KG1 (cell line): ENCODE data around the gene RSPO1.
"Not testable (repeated sequence)": the region's sequence is repeated elsewhere in the genome, so short reads cannot be mapped to it uniquely, and the experiment has no call there.

ENCODE experiments used
- DNase-seq: peaks from one replicate; lab custom pipeline; 2025; lab: John Stamatoyannopoulos, UW

The RSPO1 gene

DNA sequence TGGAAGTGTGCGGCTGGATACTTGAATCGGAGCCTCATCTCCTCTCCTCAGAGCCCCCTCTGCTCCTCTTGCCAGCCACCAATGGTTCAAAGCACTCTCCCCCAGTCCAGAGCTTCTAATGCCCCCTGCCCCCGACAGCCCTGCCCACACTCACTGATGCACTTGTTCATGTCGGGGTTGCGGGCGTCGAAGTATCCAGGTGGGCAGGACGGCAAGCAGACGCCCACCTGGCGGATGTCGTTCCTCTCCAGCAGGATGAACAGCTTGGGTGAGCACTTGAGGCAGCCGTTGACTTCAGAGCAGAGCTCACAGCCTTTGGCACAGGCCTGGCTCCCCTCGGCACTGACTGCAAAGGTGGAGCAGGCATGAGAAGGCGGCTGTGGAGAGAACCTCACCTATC is 18.4 kb downstream of the RSPO1 start:
- no peak for DNase-seq

DNA sequence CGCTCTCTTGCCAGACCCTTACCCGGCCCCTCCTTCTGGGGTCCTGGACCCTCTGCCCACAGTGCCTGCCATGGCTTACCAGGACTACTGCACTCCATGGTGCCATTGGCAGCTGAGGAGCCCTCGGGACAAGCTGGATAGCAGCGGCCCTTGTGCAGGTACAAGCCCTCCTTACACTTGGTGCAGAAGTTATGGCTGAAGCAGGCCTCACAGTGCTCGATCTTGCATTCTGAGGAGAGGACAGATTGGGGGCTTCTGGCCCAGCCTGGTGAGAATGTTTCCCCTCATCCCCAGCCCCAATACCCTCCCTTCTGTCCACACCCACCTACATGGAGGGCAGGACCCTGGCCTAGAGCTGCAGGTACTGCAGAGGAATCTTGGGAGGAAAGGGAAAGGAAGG is 20.6 kb downstream of the RSPO1 start:
- DNase-seq: no peak

DNA sequence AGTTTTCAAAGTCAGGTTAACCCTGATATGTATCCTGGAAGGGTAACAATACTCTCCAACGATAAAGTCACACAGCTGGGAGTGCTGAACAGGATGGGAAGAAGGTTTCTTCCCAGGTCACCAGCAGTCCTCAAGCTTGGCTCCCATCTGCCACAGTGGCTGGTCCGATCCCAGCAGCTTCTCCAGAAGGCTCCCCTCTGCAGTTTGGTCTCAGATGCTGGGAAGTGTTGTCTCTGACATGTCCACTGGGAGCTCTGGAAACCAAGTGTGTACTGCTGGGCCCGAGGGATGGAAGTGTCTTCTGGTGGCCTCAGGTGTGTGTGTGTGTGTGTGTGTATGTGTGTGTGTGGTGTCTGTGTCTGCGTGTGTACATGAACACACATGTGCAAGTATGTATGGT is 22.5 kb downstream of the RSPO1 start:
- DNase-seq: no peak

DNA sequence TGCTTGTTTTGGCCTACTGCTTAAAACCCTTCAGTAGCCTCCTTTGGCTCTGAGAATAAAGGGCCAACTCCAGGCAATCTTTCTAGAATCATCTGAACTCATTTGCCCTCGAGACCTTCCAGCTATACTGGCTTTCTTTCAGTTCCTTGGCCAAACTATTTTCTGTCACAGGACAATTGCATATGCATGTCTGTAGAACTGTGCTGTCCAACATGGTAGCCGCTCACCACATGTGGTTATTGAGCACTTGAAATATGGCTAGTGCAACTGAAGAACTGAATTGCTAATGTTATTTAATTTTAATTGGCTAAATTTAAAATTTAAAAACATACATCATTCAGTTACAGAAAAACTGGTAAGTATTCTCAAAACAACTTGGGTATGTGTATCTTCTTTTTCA is 24.7 kb downstream of the RSPO1 start:
- DNase-seq: no peak

DNA sequence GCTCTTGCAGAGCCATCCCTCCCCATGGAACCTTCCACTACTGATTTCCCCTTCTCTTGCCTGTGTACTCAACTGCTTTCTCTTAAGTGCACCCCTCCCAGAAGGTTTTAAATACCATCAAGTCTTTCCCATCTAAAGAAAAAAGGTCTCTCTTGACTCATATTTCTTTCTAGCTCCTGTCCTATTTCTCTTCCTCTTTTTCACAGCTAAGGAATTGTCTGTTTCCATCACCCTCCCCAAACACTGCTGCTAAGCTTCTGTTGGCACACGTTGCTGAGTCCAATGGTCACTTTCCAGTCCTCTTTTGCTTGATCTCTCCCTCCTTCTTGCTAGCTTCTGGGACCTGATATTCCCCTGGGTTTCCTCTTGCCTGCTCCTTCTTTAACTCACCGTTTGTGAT is 25.7 kb downstream of the RSPO1 start:
- DNase-seq: no peak

DNA sequence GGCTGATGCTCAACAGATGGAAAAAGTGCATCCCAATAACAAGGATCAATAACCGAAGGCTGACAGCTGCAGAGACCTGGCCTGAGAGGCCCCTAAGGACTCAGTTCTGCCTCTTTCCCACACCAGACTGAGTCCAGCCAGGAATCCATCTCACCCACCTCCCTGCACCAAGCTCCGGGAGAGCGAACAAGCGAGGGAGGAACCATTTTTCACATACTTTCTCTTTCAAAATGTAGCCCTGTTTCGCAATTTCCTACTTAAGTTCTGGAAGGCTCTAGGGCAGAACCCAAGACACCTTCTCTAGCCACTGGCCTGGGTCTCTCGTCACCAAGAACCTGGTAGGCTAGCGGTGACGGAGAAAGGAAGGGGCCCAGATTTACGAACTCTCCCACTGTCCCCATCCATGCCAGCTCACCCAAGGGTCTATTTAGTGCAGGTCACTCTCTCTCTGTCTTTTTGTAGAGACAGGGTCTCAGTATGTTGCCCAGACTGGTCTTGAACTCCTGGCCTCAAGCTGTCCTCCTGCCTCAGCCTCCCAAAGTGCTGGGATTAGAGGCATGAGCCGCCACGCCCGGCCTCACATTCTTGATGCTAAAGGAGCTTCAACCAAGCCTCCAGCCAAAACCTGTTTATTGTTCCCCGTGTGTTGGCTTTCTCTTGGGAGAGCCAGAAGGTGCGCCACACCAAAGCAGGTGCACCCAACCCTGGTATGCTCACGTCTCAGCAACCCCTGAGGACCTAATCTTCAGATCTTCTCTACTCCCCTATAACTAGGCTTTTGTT is 28.0 kb downstream of the RSPO1 start:
- DNase-seq: no peak

DNA sequence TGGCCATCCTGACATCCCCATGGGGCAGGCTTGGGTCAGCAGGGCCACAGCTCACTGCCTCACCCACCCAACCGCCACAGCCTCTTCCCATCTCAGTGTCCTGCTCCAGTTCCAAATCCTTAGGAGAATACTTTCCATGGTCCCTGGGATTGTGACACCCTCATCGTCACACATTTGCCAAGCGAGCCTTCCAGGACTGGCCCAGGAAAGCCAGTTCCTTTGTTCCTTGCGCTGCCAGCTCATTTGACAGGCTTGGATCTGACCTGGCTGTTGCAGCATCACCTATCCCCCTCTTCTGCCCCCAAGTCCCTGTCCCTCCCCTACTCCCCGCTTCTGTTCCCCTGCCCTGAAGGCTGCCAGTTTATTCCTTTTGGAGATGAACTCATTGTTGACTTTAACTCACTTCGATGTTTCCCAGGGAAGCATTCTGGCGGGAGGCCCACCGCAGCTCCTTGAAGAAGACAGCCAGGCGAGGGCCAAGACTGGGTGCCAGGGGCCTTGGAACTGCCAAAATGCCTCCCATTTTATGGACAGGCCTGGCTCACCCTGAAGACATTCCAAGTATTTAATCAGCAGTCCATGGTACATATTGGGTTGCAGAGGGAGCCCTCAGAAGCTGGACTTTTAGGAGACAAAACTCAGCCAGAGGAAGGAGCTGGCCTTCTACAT is 28.8 kb downstream of the RSPO1 start:
- DNase-seq: no peak

DNA sequence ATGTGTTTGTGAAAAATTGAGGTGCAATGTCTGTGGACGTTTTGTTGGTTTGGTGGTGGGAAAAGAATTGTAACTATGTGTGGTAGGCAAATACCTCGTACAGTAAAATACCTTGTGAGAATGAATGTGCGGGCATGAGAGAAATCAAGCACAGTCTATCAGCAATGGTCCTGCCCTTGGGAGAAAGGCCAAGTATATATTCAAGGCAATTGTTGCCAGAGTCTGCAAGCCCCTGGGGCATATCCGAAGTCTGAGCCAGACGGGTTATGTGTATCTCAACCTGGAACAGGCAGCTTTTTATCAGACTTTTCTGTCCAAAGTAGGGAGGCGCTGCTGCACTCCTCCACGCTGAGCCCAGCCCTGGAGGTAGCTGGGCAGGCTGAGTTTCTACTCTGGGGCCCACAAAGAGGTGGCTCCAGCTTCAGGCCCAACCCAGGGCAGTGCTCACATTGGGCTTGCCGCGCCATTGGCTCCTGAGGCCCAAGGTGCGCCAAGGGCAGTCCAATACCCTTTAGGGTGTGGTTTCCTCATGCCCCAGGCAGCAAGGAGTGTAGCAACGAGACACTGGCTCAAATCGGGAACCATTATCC is 29.5 kb downstream of the RSPO1 start:
- DNase-seq: no peak

DNA sequence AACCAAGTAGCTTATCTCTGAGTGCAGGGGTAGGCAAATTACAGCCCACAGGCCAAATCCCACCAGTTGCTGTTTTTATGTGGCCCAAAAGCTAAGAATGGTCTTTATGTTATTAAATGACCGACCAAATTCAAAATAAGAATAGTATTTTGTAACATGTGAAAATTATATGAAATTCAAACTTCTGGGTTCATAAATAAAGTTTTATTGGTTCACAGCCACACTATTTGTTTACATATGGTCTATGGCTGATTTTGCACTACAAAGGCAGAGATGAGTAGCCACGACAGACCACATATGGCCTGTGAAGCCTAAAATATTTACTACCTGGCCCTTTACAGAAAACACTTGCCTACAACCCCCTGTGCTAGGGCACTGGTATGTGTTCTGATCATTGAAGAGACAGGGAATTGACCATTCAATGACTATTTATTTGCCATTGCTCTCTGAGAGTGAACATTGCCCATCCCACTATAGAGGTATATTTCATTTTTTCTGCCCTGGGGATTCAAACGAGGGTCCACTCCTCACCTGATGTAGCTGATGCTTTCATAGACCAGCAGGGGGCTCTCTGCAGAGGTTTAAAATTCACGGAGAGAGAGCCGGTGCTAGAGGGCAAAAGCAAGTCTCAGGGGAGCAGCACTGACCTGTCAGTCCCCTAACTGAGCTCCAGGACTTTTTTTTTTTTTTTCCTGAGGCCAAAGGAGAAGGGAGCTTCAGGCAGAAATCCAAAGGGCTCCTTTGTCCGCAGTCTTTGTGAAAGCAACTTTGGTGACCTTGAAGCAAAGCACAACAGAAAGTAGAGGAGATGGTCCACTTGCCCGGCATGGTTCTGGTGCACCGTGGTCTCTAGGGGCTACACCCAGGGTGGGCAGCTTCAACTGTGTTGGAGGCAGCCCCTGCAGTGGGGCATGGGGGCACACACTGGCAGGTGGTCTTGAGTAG is 31.7 kb downstream of the RSPO1 start:
- DNase-seq: peak; percentile 3

DNA sequence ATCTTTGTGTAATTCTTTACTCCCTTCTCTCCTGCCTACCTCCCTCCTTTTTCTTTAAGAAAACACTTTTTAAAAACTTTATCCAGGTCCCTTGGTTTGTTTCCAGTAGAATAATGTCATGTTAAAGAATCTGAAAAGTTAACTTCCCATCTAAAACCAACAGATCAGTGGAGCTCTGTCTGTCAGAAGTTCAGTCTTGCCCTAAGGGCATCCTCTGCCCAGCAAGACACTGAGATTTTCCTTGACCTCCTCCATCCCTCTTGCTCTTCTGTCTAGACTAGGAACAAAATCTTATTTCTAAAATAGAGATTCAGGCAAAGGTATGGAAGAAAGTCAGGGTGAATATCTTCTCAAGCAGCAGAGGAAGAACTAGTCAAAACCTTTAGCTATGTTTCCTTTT is 33.3 kb downstream of the RSPO1 start:
- no peak for DNase-seq

DNA sequence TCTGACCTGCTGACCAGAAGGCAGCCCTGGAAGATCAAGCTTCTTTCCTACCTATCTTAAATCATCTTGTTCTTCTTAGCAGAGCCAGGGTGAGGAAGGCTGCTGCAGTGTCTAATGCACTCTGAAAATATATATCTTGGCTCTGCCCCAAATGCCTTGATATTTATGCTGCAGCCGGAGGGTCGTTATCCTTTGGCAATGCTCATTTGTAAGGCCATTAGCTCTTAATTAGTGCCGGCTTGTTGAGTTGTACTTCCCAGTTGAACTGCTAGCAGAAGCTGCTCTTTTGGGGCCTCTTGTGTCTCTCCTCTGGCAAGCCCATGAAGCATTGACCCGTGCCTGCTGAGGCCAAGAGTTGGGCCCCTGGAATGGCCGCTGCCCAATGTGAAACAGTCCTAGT is 34.8 kb downstream of the RSPO1 start:
- no peak for DNase-seq

DNA sequence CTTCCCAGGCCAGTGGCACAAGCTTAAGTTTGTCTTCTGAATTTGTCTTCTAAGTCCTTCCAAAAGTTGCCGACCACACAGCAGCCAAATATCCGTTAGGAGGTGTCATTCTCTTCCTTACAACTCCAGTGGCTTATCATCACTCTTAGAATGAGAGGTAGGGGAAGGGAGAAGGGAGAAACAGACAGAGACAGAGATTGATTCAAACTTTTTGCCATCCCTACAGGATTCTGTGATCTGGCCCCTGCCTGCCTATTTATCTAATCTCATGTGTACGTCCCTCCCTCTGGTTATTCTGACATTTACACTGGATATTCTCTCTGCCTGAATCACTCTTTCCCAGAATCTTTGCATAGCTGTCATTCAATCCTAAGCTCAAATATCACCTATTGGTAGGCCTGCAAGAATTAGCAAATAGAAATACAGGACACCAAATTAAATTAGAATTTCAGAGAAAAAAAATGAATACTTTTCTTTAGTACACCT is 38.5 kb downstream of the RSPO1 start:
- DNase-seq: no peak

DNA sequence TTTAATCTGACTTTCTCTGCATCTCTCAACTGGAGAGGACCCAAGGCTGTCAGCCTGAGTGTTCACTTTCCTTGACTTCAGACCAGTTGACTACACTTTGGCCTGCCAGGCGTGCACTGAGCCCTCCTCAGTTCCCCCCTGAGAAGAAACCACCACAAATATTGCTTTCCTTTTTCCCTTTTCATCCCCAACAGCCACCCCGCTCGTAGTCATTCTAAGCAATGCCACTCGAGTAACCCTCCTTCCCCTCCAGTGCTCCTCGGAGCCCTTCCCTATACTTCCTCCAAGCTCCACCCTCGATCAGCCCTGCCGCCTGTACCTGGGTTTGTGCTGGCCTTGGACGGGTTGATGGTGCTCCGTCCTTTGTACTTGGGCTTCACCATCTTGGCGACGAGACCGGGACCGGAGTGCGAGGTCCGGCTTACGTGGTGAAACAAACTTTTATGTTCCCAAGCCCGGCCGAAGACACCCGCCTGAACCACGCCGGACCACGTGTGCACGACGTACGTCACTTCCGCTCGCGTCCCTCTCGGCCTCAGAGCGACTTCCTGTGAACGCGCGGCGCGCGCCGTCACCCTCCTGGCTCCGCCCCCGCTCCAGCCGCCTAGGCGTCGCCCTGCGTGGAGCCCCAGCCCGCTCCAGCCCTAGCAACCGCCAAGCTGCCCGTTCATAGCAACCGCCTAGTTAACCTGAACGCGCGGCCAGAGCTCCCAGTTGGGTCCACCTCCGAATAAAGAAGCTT is 39.1 kb downstream of the RSPO1 start, which contains the start of gene GNL2:
GNL2 (minus strand) TSS at position 498 of the 742 bp plus-strand sequence; CDS start at position 383, 115 bp downstream.
- peak; percentile 89 for DNase-seq

DNA sequence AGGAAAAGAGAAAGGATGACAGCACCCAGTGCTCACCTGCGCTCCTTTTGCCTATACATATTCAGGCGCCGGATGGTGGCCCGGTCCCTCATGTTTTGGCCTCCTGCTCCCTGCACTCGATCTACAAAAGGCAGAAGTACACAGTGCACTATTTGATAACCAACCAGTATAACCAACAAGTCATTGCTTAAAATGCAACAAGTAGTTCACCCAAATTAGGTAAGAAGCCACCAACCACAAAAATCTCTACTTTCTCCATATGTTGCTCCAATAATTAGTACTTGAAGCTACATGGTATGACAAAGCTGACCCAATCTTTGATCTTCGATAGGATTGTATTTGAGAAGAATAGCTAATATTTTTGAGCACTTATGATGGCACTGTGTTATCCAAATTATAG is 41.0 kb downstream of the RSPO1 start:
- DNase-seq: no peak

DNA sequence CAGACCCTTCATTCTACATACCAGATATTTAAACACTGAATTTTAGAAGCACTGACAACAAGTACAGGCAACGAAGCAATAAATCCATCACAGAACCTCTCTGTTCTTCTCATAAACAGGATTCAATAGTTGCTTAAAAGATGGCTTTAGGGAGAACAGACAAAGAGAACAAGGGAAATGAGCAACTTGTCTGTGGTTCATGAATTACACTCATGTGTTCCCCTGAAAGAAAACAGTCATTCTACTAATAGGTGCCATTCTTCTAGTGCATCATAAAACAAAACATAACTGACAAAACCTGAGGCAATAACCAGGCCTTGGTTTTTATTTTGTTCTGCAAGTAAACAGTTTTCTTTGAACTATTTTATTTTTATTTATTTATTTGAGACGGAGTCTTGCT is 45.8 kb downstream of the RSPO1 start:
- no peak for DNase-seq

DNA sequence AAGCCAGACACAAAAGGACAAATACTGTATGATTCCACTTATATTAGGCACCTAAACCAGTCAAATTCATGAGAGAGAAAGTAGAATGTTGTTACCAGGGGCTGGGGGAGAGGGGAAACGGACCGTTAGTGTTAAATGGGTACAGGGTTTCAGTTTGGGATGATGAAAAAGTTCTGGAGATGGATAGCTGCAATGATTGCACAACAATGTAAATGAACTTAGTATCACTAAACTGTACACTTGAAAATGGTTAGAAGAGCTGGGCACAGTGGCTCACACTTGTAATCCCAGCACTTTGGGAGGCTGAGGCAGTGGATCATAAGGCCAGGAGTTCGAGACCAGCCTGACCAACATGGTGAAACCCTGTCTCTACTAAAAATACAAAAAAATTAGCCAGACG is 50.1 kb downstream of the RSPO1 start:
- DNase-seq: not testable (repeated sequence)

DNA sequence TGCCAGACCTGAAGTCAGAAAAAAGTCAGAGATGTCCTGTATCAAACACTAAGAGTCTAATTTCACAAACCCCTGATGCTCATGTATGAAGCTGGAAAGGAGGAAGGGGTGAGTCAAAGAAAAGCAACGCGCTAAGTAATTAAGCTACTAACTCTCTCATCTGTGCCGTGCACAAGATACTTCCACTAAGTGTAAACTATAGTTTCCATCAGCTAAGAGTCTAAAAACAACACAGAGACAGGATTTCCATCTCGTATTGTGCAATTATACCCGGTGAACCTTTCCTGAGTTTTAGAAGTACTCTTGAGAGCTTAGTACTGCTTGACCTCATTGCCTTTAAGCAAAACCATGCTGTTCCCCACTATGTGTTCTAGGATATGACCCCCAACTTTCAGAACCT is 59.0 kb downstream of the RSPO1 start:
- DNase-seq: no peak

DNA sequence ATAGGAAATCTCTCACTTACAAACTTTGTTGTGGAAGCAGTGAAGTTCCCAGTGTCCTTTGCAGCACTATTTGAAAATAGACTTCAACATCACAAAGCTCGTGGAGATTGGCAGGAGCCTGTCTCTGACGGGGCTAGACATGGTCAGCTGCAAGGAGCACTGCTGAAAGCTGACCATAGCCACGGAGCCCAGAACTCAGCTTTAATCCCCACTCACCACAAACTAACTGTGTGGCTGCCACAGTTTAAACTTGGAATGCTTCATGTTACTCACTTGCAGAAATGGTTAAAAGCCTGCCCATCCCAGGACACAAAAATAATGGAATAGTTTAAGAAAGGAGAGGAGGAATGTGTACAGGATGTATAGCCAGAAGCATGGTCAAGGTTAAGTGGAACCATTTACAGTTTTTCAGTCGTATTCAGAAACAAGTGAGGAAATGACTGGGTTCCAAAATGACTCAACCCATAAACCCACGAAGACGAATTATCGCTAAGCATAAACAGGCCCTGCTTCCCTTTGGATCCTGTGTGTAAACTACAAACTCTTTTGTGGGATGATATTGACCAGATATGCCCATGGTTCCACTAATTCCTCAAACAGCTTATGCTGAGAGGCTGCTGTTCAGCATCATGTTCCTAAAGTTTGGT is 59.7 kb downstream of the RSPO1 start:
- no peak for DNase-seq

DNA sequence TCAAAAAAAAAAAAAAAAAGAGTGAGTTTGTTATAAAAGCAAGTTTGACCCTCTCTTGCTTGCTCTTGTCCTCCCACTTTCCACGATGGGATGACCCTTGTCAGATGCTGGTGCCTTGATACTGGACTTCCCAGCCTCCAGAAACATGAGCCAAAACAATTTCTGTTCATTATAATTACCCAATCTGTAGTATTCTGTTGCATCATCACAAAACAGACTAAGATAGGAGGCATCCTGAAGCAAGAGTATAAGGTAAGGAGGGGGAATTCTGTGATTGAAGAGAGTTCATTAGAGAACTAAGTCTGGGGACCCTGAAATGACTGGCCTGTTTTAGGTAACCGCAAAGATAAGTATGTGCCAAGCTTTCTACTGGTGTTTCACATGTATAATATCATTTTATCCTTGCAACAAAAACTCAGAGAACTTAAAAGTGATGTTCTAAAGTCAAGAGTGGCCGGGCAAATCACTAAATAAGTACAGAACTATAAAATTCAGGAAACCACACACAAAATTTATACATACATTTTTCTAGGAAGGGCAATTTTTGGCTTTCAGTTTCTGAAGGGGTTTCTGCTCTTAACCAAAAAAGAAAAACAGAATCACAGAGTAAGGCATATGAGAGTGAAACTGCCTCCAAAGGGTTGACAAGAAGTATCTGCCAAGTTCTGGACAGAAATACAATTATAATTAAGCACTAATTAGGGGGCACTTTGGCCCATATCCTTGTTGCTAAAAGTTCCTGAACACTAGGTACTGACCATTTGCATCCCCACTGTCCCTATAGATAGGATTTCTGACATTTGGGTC is 64.0 kb downstream of the RSPO1 start:
- no peak for DNase-seq

DNA sequence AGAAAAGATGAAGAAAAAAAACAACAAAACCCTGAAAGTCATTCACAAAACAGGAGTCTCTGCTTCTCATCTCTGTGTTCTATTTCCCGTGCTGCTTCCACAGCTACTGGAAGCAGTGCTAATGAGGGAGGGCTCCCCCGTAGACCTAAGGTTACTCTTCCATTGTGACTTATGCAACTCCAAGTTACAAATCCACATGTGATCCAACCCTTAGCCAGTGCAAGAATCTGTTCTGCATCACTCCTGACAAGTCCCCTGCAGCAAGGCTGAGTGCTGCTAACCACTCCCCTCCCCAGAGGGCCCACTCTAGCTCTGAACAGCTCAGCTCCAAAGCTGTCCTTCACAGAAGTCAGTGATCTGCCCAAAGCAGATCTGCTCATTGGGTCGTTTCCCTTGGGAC is 67.7 kb downstream of the RSPO1 start:
- DNase-seq: no peak
